ENCODE data around the gene TRUB2. TPM values are rescaled to one million over a fixed set of nuclear protein-coding genes. Genes with fewer than 3 reads are reported as not detected.

The TRUB2 gene
- total and polyA plus RNA-seq, 2 experiments from 2014 or later: 17.4 to 50.9 TPM

DNA sequence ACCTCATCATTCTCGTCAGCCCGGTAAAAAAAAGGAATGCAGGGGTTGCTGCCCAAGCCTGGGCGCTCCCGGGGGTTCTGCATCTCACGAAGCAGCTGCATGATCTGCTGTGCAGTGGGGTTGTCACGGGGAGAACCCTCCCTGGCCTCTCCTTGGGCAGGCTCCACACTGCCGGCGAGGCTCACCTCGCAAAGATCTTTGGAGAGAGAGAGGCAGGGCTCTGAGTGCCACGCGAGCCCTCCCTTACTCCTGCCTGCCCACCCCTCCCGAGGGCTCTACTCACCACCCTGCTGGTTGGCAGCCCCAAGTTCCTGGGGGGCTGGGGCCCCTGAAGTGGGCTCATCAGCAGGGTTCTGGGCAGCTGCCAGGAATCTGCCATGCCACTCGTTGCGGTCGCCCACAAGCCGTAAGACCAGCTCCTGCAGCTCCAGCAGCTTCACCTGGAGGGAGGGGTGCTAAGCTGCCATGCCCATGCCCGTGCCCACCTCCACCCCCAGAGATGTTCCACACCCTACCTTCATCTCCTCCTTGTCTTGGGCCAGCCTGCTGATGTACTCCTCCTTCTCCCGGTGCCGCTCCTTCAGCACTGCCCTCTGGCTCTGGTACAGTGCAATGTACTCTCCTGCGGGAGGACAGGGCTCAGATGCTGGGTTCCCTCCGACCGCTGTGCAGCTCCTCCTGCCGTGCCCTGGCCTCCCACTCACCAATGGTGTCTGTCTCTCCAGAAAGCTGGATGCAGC is 65.0 kb downstream of the TRUB2 start:
- Histone ChIP-seq H2AFZ (no peak overlapping the region), H3K27me3 (no peaks in the 10 kb centered on the region), H4K20me1 (ENCODE audit: insufficient read depth, poor library complexity, severe bottlenecking) (no peaks in the 10 kb centered on the region), H3K79me2 (no peaks in the 10 kb centered on the region), H3K4me2 (no peak overlapping the region), H3K9me2 (replicated peaks; ENCODE audit: insufficient read depth) (no peaks in the 10 kb centered on the region), H3K9me3 (ENCODE audit: low read depth) (no peaks in the 10 kb centered on the region), H3K36me3 (replicated peaks; ENCODE audit: insufficient read depth, low read depth) (peaks cover 3% of the 10 kb centered on the region), H3K27ac (no peak overlapping the region), H3K4me1 (ENCODE audit: insufficient read depth) (no peaks in the 10 kb centered on the region), H3K4me3 (no peak overlapping the region)
- no peak for DNase-seq (ENCODE audit: low spot score)
- 89% methylated on average over 21 of the region's 23 CpGs for WGBS (ENCODE audit: low lambda C conversion rate, missing lambda C conversion rate)
- TF ChIP-seq EZH2phosphoT487 (IDR thresholded peaks at IDR 0.05; ENCODE audit: low read depth, severe bottlenecking, unreplicated experiment) (no peak), EZH2 (IDR thresholded peaks at IDR 0.05; ENCODE audit: borderline replicate concordance) (no peak)
- TF ChIP-seq, protein P1, sequence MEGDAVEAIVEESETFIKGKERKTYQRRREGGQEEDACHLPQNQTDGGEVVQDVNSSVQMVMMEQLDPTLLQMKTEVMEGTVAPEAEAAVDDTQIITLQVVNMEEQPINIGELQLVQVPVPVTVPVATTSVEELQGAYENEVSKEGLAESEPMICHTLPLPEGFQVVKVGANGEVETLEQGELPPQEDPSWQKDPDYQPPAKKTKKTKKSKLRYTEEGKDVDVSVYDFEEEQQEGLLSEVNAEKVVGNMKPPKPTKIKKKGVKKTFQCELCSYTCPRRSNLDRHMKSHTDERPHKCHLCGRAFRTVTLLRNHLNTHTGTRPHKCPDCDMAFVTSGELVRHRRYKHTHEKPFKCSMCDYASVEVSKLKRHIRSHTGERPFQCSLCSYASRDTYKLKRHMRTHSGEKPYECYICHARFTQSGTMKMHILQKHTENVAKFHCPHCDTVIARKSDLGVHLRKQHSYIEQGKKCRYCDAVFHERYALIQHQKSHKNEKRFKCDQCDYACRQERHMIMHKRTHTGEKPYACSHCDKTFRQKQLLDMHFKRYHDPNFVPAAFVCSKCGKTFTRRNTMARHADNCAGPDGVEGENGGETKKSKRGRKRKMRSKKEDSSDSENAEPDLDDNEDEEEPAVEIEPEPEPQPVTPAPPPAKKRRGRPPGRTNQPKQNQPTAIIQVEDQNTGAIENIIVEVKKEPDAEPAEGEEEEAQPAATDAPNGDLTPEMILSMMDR (IDR thresholded peaks at IDR 0.05; ENCODE audit: poor library complexity): no peak

Other genes starting within 250 kb of the TRUB2 start
- 29.4 and 36.5 TPM in 2 replicates for gene PTGES2, start 194.7 kb downstream of the TRUB2 start, total RNA-seq
- gene PTGES2, start 194.7 kb downstream of the TRUB2 start, polyA plus RNA-seq: 68.1 and 81.7 TPM in 2 replicates
- gene LCN2, start 173.0 kb downstream of the TRUB2 start, total RNA-seq: 5.3 and 14.3 TPM in 2 replicates
- gene LCN2, start 173.0 kb downstream of the TRUB2 start, polyA plus RNA-seq: 5.6 and 12.8 TPM in 2 replicates
- 88.1 and 102 TPM in 2 replicates for gene BBLN, start 162.2 kb downstream of the TRUB2 start, total RNA-seq
- gene BBLN, start 162.2 kb downstream of the TRUB2 start, polyA plus RNA-seq: 86.6 and 92.6 TPM in 2 replicates
- gene CIZ1, start 130.9 kb downstream of the TRUB2 start, total RNA-seq: 31.0 and 31.1 TPM in 2 replicates
- gene CIZ1, start 130.9 kb downstream of the TRUB2 start, polyA plus RNA-seq: 85.6 and 91.0 TPM in 2 replicates
- 13.4 and 14.4 TPM in 2 replicates for gene DNM1, start 119.1 kb downstream of the TRUB2 start, total RNA-seq
- 37.2 and 40.6 TPM in 2 replicates for gene DNM1, start 119.1 kb downstream of the TRUB2 start, polyA plus RNA-seq
- gene GOLGA2, start 46.4 kb downstream of the TRUB2 start, total RNA-seq: 76.4 and 79.9 TPM in 2 replicates
- gene GOLGA2, start 46.4 kb downstream of the TRUB2 start, polyA plus RNA-seq: 37.6 and 59.2 TPM in 2 replicates
- 29.0 and 33.0 TPM in 2 replicates for gene SWI5, start 46.2 kb downstream of the TRUB2 start, total RNA-seq
- 55.7 and 58.4 TPM in 2 replicates for gene SWI5, start 46.2 kb downstream of the TRUB2 start, polyA plus RNA-seq
- gene COQ4, start 392 bp upstream of the TRUB2 start, total RNA-seq: 38.2 and 40.9 TPM in 2 replicates
- 35.2 and 42.8 TPM in 2 replicates for gene COQ4, start 392 bp upstream of the TRUB2 start, polyA plus RNA-seq
- 16.1 and 23.4 TPM in 2 replicates for gene SLC27A4, start 18.1 kb upstream of the TRUB2 start, total RNA-seq
- 19.1 and 21.9 TPM in 2 replicates for gene SLC27A4, start 18.1 kb upstream of the TRUB2 start, polyA plus RNA-seq
- gene URM1, start 48.9 kb upstream of the TRUB2 start, total RNA-seq: 32.7 and 33.8 TPM in 2 replicates
- gene URM1, start 48.9 kb upstream of the TRUB2 start, polyA plus RNA-seq: 55.7 and 66.7 TPM in 2 replicates
- gene CERCAM, start 98.4 kb upstream of the TRUB2 start, total RNA-seq: 49.2 and 51.6 TPM in 2 replicates
- gene CERCAM, start 98.4 kb upstream of the TRUB2 start, polyA plus RNA-seq: 112 and 117 TPM in 2 replicates
- 18.5 and 20.5 TPM in 2 replicates for gene ODF2, start 133.6 kb upstream of the TRUB2 start, total RNA-seq
- 18.4 and 25.4 TPM in 2 replicates for gene ODF2, start 133.6 kb upstream of the TRUB2 start, polyA plus RNA-seq
- gene GLE1, start 182.3 kb upstream of the TRUB2 start, total RNA-seq: 19.5 and 22.6 TPM in 2 replicates
- gene GLE1, start 182.3 kb upstream of the TRUB2 start, polyA plus RNA-seq: 13.3 and 15.1 TPM in 2 replicates
- 182 and 184 TPM in 2 replicates for gene SPTAN1, start 230.1 kb upstream of the TRUB2 start, total RNA-seq
- 123 and 144 TPM in 2 replicates for gene SPTAN1, start 230.1 kb upstream of the TRUB2 start, polyA plus RNA-seq

Data from hepatocyte (in vitro differentiated cells).